HEK293T (cell line): ENCODE results near the gene MSH3.

Experiments used
- BHLHE40 ChIP-seq: fragments of 450-650 bp; IDR thresholded peaks from 2 replicates; pipeline ENCODE4 v1.6.1; 2016; ENCODE audit warnings: mild to moderate bottlenecking, moderate library complexity, borderline replicate concordance
- ELF4 ChIP-seq: fragments of 450-650 bp; IDR thresholded peaks from 2 replicates; pipeline ENCODE4 v1.6.1; 2017; ENCODE audit warnings: antibody characterized with exemption
- SP1 ChIP-seq: fragments of 450-650 bp; IDR thresholded peaks from 2 replicates; pipeline ENCODE4 v1.6.1; 2017

GRCh38 chr5:80736730-80737129, 82.3 kb downstream of the MSH3 start:
- no peak for TF ChIP-seq BHLHE40
- TF ChIP-seq ELF4, result no peak
- no peak for TF ChIP-seq SP1
